NCI-H2081 (cell line): ENCODE data around the gene EXTL1.

Experiments
- DNase-seq, 2 experiments: peaks; one replicate each; lab custom pipeline; 2025; lab: John Stamatoyannopoulos, UW

The EXTL1 gene

GRCh38 chr1:26025060-26025459 is 3.5 kb downstream of the EXTL1 start:
- DNase-seq: no peak

DNA sequence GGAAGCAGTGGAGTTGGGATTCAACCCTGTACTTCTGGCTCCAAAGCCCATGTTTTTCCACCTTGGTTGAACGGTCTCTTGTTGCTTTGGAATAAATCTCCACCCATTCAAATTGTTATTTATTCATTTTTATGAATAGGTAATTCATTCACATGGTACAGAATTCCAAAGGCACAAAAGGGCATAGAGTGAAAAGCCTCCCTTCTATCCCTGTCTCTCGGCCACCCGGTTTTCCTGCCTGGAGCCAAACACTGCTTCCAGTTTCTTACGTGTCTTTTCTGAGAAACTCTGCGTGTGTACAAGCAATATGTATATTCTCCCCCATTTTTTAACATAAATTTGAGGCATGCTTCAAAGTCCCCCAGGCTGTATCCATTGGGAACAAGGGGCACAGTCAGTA is 3.9 kb downstream of the EXTL1 start:
- no peak for DNase-seq

- DNase-seq: no peak
Measured at GRCh38 chr1:26027716-26028489, 6.3 kb downstream of the EXTL1 start.

GRCh38 chr1:26028490-26028980 is 7.0 kb downstream of the EXTL1 start:
- no peak for DNase-seq

DNA sequence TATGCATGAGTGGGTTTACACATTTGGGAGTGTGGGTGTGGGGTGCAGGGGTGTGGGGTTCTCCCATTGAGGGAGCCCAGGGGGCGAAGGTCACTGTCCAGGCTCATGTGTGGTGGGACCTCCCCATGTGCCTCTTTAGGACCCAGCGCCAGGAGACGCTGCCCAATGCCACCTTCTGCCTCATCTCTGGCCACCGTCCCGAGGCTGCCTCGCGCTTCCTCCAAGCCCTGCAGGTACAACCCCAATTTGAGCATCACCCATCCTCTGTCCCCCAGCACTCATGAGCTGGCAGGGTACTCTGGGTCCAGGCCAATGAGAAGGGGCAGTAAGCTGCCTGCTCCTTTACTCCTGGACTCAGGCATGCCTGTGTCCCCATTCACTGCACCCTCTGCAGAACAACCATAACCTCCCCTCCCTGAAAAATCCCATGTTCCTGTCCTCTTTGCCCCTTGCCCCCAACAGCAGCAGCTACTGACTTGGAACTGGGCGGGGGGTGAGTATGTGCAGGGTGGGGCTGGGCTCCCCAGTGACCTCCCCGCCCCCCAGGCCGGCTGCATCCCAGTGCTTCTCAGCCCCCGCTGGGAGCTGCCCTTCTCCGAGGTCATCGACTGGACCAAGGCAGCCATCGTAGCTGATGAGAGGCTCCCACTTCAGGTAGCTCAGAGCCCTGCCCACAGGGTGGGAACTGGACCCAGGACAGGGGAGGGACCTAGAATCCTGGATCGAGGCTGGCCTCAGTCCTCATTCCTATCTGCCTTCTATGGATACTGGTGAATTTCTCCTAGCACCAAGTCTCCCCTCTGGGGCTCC is 7.7 kb downstream of the EXTL1 start:
- DNase-seq: no peak

DNA sequence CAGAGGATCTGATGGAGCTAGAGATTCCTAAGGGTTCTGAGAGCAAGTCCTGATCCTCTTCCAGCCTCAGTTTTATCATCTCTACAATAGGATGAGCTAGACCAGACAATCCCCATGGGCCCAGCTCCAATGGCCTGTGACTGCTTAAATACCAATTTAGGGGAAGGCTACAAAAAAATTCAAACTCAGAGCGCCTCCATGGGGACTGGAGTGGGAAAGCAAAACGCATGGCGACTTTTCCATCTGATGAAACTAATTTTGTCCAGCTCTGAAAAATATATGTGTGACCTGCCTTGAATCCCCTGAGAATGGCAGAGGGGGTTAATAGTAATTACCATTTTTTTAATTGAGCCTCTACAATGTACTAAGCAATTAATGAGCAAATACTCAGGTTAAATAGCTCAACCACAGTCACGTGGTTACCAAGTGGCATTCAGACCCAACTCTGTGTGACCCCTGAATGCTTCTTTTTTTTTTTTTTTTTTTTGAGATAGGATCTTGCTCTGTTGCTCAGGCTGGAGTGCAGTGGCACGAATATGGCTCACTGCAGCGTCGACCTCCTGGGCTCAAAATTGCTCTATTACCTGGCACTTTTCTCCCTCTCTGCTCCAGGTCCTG is 8.4 kb downstream of the EXTL1 start:
- DNase-seq: no peak

DNA sequence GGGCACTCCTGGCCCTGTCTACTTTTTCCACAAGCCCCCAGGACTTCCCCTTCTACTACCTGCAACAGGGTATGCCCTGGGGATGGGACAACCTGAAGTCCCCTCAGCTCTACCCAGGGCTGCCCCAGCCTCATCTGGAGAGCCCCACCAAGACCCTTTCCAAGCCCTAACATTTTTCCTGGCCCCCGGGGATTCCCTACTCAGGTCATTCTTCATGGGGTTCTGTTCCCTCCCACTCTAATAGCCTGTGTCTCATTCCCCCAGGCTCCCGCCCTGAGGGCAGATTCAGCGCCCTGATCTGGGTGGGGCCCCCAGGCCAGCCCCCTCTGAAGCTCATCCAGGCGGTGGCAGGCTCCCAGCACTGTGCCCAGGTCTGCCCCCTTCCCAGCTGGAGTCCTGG is 9.6 kb downstream of the EXTL1 start:
- DNase-seq: no peak

DNA sequence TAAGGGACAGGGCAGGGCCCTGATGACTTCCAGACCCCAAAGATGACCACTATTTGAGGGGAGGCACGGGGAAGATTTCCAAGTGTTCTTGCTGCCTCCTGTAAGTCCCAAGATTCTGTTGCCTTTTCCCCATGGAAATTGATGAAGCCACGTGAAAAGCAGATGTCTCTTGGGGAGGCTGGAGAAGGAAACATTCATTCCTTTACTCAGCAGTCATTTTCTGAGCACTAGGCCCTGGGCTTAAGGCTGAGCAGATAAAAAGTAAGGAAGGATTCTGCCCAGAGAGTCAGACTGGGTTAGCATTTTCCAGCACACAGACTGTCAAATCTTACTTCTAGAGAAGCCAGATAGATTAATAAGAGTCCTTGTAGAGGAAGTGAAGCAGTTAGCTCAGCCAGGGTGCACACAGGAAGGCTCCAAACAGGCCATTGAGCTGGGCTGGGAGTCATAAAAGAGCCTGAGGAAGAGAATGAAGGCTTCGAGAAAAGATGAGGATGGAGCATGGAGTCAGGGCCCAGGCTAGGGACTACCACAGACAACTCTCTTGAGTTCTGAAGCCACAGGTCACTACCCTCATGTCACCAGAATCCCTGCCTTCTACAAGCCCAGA is 10.1 kb downstream of the EXTL1 start:
- no peak for DNase-seq

- no peak for DNase-seq
Measured at GRCh38 chr1:26032656-26033357, 11.2 kb downstream of the EXTL1 start.

DNA sequence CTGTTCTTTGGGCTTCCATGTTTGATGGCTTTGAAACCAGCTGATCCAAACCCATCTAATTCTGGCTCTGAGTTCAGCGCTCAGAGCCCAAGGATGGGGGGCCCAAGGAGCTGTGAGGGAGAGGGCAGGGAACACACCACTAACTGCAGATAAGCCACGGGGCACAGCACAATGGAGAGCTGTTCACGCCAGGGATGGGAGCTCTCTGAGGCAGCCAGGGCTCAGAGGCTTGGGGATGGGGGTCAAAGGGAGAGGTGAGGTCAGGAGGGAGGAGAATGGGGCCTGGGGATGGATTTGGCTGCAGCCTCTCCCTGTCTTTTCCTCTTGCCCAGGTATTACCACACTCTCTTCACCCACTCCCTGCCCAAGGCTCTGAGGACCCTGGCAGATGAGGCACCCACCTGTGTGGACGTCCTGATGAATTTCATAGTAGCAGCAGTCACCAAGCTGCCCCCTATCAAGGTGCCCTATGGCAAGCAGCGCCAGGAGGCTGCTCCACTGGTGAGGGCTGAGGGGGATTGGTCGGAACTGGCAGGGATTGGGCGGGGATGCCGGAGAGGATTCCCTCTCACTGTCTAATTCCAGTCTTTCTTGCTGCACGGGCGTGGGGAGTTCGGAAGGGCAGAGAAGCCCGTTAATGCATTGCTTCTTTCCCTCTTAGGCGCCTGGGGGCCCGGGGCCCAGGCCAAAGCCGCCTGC is 13.1 kb downstream of the EXTL1 start:
- DNase-seq: peak in 1 of 2 experiments; percentile 45

GRCh38 chr1:26035203-26035958 is 13.8 kb downstream of the EXTL1 start:
- DNase-seq: peak; percentile 91 to 92

- peak; percentile 50 to 59 for DNase-seq
Measured at GRCh38 chr1:26035959-26036755, 14.6 kb downstream of the EXTL1 start.

DNA sequence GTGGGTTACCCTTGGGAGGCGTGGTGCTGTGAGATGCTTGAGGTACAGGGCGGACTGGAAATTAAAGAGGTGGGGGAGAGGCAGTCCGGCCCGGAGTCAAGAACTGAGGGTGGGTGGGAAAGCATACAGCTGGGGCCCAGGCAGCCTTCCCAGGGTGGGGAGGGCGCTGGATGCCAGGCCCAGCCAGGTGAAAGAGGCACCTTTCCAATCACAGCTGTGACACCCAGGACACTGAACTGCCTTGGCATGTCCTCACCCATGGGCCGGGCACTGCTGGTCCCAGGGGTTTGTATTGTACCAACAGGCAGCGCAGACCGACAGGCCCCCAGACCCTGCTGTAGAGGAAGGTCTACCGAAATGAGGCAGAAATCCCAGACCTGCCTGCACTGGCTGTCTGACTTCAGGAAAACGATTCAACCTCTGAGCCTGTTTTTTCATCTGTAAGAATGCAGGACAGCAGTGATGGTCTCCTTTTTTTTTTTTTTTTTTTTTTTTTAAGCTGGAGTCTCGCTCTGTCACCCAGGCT is 15.2 kb downstream of the EXTL1 start:
- no peak for DNase-seq

GRCh38 chr1:26037904-26038303 is 16.3 kb downstream of the EXTL1 start:
- DNase-seq: no peak

DNA sequence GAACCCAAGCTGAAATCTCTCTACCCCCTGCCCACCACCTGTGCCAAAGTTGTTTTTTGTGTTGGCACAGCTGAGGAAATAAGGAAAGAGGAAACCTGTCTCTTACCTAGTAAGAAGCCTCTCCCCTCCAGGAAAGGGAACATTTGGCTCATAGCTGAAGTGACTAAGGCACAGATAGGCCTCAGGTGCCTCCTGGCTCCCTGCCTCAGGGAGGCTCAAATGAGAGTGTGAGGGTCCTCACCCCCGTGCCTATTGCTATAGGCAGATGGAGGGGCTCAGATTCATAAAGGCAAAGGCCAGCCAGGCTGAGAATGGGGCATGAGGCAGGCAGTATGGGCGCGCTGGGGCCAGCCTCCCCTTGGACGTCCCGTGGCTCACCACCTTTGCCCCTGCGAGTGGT is 16.9 kb downstream of the EXTL1 start:
- DNase-seq: no peak

DNA sequence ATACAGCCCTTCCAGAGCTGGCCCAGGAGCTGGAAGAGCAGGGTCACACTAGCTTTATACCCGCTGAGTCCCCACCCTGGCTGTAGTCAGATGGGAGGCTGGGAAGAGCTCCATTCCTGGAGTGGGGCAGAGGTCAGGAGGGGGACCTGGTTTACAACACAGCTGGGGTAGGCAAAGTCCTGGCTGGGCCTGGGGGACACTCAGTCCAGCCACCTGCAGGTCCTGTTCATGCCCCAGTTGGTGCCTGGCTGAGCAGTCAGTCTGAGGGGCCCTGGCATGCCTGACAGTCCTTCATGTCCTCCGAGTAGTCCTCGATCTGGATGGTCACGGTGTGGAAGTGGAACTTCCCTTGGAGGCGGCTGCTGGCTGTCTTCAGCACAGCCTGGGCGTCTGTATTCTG is 17.3 kb downstream of the EXTL1 start:
- DNase-seq: no peak

- DNase-seq: no peak
Measured at GRCh38 chr1:26041401-26041800, 19.8 kb downstream of the EXTL1 start.

DNA sequence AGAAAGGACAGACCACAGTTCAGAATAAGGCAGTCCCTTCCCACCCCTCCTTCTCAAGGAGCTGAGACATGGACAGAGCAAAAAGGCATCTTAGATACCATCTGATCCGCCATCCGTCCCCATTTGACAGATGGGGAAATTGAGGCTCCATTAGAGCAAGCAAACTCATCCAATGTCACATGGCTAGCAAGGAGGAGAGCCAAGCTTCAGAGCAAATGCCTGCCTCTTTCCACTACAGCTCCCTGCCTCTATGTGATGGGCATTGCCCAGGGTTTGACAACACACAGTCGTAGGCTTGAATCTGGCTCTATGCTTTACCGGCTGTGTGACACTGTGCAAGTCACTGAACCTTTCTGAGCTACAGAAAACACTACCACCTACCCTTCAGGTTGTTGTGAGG is 20.4 kb downstream of the EXTL1 start:
- DNase-seq: no peak

DNA sequence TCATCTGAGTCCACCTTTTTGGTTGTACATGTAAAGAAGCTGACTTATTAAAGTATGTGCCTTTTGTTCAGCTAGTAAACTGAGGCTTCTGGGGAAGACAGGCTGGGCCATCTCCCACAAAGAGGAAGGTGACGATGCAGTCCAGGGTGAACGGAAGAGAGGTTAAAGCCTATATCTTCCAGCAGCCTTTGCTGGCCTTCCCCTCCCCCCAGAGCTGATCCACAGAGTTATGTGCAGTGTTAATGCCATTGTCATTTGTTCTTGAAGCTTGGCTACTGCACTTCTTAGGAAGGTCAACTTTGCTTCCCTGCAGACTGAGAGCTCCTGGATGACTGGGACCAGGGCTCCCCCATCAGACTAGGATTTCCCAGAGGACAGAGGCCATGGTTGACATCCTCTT is 22.2 kb downstream of the EXTL1 start:
- no peak for DNase-seq
